AG10803 (cell line): Measurements from ENCODE around the gene GGTLC1.

Experiments
- DNase-seq: peaks from one replicate; pipeline ENCODE4 v3.0.0; 2010; ENCODE audit warnings: low read depth
- H3K4me3 ChIP-seq: 2 replicates; pipeline ENCODE4 v1.5.1; 2011; ENCODE audit warnings: mild to moderate bottlenecking, low read length, control low read depth
- TF ChIP-seq, protein P1 (sequence below): conservative IDR thresholded peaks from 2 replicates; pipeline ENCODE4 v1.5.1; 2011; ENCODE audit warnings: mild to moderate bottlenecking, low read length, control low read depth, inconsistent platforms

Gene GGTLC1

DNA sequence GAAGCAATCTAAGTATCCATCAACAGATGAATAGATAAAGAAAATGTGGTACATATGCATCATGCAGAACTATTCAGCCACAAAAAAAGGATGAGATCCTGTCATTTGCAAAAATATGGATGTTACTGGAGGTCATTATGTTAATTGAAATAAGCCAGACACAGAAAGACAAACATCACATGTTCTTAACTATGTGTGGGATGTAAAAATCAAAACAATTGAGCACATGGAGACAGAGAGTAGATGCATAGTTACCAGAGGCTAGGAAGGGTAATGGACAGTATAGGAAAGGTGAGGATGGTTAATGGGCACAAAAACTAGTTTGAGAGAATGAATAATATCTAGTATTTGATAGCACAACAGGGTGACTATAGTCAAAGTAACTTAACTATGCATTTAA, 26.3 kb downstream of the GGTLC1 start:
- H3K4me3 ChIP-seq = no peak overlapping the region
- TF ChIP-seq, protein P1, sequence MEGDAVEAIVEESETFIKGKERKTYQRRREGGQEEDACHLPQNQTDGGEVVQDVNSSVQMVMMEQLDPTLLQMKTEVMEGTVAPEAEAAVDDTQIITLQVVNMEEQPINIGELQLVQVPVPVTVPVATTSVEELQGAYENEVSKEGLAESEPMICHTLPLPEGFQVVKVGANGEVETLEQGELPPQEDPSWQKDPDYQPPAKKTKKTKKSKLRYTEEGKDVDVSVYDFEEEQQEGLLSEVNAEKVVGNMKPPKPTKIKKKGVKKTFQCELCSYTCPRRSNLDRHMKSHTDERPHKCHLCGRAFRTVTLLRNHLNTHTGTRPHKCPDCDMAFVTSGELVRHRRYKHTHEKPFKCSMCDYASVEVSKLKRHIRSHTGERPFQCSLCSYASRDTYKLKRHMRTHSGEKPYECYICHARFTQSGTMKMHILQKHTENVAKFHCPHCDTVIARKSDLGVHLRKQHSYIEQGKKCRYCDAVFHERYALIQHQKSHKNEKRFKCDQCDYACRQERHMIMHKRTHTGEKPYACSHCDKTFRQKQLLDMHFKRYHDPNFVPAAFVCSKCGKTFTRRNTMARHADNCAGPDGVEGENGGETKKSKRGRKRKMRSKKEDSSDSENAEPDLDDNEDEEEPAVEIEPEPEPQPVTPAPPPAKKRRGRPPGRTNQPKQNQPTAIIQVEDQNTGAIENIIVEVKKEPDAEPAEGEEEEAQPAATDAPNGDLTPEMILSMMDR = no peak
- DNase-seq = no peak

DNA sequence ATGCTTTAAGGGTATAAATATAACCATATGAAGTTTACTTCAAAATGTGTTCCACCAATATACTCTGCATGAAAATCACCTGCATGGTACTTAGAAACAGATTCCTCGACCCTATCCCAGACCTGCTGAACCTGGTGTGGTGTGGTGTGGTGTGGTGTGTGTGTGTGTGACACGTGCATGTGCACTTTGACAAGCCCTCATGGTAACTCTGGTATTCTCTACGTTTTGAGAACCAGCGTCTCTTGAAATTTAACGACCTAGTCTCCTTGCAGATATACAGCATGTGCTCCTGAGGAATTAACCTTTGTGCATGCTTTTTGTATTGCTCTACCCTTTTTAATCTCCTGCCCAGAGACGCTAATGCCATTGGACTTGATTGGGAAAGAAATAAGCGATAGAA, 29.5 kb downstream of the GGTLC1 start:
- no peak overlapping the region for H3K4me3 ChIP-seq
- DNase-seq = no peak
- TF ChIP-seq, protein P1 = no peak

DNA sequence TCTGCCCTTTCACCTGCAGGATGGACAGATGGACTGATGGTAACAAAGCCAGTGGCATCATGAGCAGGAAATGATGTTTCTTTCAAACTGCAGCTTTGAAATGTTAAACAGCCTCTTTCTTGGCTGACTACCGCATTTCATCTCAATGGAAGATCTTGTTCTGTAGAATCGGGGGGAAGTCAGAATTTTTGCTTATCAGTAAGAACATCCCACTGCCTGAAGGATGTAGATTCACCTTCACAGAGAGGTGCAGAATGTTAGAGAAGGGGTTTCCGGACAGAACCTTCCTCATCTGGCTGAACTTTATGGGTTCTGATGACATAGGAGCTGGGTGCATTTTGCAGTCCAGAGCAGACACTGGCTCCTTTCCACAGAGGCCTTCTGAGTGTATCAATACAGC, 32.7 kb downstream of the GGTLC1 start:
- no peak overlapping the region for H3K4me3 ChIP-seq
- TF ChIP-seq, protein P1 = no peak
- no peak for DNase-seq

DNA sequence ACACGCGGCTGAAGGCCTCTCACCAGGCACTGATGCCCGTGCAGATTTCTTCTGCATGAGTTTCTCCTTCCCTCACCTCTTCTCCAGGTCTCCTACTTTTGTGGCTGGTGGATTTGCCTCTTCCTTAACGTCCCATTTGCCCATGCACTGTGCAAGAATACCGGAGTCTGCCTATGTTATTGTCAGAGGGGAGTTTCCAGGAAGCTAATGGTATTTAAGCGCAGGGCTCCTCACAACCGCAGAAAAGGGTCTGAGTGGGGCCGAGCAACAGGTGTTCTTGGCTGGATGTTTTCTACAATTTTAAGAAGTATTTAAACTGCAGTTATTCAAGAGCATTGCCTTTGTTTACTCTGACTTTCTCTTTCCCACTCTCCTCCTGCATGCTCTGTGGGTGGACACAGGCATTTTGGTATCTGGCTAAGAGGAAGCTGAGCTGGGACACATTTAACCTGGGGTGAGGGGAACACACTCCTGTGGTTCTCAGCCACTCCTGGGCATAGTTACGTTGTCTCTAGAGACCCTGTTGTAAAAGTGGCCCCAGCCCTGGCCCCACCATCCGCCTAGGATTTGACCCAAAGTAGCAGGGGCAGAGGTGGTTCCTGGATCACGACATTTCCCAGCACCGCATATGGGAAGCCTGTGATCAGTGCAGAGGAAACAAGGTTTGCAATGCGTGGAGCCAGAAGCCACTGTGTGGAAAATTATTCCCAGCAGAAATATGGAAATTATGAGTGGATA, 34.4 kb downstream of the GGTLC1 start:
- DNase-seq = no peak
- TF ChIP-seq, protein P1 = no peak
- no peak overlapping the region for H3K4me3 ChIP-seq

DNA sequence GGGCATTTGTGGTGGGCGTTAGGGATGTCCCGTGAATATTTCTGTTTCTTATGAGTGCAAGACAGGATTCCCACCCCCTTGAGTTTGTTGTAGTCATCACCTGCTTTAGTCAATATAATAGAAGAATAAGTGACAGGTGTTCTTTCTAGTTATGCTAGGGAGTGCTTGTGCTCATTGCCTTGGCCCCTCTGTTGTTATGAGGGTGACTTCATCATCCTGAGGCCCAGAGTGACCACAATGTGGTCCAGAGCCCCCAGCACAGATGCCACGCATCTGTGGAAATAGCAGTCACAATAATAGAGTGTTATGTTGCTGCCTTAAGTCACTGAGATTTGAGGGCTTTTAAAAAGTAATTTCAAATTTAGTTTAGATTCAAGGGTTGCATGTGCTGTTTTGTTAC, 42.4 kb downstream of the GGTLC1 start:
- no peak overlapping the region for H3K4me3 ChIP-seq
- TF ChIP-seq, protein P1 = no peak
- DNase-seq = no peak

DNA sequence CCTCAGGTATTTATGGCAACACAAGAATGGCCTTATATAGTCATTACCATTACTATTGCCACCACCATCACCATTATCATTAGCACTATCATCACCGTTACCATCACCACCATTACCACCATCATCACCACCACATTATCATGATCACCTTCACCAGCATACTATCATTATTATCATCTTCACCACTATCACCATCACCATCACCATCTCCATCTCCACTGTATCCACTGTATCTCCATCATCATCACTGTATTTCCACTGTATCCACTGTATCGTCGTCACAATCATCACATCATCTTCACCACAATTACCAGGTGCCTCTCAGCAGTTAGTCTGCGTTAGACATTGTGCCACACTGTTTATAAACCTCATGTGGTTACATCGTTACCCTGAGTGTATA, 45.3 kb downstream of the GGTLC1 start:
- DNase-seq = no peak
- TF ChIP-seq, protein P1 = no peak
- H3K4me3 ChIP-seq = no peak overlapping the region

DNA sequence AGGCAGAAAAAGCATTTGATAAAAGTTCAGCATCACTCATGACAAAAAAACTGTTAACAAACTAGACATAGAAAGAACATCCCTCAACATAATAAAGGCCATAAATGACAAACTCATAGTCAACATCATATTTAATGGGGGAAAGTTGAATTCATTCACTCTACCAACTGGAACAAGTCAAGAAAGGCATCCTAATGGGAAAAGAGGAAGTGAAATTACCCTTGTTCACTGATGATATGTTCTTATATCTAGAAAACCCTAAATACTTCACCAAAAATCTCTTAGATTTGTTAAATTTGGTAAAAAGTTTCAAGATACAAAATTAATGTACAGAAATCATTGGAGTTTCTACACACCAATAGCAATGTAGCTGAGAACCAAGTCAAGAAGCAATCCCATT, 48.9 kb downstream of the GGTLC1 start:
- TF ChIP-seq, protein P1 = no peak
- DNase-seq = no peak
- H3K4me3 ChIP-seq = no peak overlapping the region
